HS-5 (cell line): Measurements from ENCODE around the gene GSE1.

ENCODE experiments used
- DNase-seq: peaks from one replicate; pipeline ENCODE4 v3.0.0-alpha.2; 2012; ENCODE audit warnings: low read depth

The GSE1 gene

DNA sequence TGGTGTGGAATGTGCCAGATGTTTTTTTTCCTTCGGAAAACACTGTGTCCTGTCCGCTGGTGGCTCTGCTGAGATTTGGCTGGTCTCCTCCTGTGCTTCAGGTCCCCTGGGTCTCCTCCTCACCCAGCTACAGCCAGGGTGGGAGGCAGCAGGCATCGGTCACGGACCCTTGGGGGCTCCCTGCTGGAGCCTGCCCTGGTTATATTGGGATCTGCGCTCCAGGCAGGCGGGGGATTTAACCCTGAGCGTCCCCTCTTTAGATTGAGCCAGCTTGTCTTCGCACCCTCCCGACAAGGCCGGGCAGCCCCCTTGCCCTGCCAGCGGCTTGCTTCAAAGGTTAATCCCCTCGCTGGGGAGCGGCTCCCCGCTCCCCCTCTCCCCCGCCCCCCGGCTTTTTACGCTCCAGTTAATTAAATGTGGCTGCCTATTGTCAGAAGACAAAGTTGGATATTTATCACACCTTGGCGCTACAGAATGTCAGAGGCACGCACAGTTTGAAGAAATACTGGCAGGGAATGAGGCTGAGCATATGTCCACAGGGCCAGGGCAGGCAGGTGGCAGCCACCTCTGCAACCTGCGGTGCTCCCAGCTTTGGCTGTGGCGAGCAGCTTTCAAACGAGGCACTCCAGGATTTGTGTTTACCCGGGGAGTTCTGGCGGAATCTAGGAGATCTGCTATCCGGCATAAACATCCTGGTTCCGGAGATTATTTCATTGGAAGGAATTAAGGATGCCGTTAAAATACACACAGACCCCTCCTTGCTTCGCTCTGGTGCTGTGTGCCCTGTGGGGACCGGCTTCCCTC is 38.2 kb upstream of the GSE1 start:
- no peak for DNase-seq

- no peak for DNase-seq
These were observed 37.2 kb upstream of the GSE1 start for GRCh38 chr16:85575920-85576319.

GRCh38 chr16:85576944-85577343 is 36.2 kb upstream of the GSE1 start:
- no peak for DNase-seq

GRCh38 chr16:85577899-85578598 is 35.1 kb upstream of the GSE1 start:
- DNase-seq, result no peak

GRCh38 chr16:85578599-85578948 is 34.5 kb upstream of the GSE1 start:
- no peak for DNase-seq

GRCh38 chr16:85579191-85579590 is 33.9 kb upstream of the GSE1 start:
- DNase-seq, result no peak

DNA sequence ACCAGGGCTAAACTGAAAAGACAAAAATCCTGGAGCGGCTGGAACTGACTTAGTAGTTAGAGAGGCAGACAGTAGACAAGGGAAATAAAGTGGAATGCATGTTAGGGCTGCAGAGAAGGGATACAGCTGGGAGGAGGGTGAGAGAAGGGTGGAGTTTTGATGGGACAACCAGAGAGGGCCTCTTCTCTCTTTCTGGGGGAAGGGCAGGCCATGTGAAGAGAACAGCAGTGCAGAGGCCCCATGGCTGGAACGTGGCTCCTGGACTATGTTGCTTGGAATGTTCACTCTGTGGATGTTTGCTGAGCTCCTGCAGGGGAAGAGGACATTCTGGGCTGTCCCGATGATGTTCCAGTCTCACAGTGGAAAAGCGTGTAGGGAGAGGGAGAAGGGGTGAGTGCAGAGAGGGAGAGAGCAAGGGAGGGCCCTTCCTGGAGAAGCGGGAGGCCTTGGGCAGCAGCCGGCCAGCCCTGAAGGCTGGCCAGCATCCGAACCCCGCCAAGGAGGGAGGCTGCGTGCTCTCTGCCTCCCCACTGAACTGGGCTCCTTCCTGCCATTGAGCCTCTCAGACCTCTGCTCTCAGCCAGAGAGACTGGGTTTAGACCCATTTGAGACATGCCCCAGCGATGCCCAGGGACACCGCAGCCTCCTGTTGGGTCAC is 33.1 kb upstream of the GSE1 start:
- DNase-seq, result no peak

- no peak for DNase-seq
These were observed 32.4 kb upstream of the GSE1 start for GRCh38 chr16:85580684-85581083.

DNA sequence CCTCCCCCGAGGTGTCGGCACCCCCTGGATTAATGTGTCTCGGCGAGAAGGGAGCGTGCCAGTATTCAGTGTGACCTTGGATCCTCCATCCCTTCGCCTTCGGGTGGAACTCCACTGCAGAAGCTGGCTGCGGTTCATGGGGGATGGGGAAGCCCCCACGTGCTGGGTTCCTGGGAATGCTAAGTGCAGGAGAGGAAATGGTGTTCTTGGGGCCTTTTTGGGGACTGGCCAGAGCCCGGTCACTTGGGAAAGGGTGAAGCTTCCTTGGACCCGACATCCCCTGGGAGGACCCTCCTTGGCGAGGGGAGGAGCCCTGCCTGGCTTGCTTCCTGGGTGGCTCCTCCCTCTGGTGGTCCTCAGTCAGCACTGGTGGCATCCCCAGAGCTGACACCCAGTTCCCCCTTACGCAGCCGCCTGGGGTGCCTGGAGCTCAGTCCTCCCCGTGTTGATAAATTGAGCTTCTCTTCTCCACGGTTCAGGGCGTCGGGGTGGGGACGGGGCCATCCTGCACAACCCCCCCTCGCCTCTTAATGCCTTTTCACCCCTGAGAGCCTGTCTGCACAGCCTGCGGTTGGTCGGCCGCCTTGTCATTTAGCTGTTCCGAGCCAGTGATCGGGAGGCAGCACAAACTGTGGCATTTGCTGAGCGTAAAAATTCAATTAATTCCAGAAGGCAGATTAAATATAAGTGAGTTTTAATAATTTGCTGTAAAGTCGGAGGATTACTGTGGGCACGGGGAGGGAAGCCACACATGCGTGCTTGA is 30.7 kb upstream of the GSE1 start:
- no peak for DNase-seq

DNA sequence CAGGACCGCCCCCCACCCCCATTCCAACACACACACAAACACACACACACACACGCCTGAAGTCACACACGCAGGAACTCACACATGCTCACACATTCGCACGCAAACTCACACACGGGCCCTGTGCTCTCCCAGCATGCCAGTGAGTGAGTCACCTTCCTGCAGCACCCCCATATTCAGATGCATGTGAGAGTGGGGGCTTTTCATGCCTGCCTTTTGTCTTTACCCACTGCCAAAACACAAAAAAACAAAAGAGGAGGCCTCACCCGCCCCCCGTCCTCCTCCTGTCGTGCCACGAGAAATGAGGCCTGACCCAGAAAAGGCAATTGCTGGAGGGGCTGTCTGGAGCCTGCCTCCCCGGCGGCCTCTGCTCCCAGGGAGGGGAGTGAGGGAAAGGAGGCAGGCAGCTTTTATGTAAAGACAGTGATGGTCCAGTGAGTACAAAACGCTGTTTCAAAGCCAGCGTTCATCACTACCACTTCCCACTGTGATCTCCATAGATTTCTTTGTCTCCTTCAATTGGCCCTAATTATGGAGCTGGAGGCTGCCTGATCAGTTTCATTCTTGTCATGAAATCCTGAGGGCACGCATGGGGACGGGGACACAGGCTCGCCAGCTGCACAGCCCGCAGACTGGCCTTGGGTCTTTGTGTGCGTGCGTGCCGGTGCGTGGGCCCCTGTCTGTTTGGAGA is 29.5 kb upstream of the GSE1 start:
- DNase-seq, result no peak

GRCh38 chr16:85584267-85584666 is 28.9 kb upstream of the GSE1 start:
- no peak for DNase-seq

DNA sequence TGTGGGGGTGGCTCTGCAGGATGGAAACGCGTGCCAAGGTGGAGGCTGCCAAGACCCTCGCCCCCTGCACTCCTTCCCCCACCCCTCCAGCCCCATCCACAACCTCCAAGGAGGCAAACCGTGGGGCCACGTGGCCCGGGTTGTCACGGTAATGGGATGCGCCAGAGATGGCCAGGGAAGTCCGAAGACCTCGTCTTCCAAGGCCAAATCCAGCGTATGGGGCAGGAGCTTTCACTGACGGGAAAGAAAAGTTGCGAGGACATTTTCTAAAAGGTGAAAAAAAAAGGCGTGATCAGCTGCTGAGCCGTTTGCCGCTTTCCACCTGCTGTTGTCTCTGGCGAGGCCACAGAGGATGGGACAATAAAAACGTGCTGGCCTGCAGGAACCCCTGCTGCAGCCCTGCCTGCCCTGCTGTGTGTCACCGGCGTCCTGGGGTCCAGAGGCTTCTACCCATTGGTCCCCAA is 28.3 kb upstream of the GSE1 start:
- no peak for DNase-seq

GRCh38 chr16:85585711-85586110 is 27.4 kb upstream of the GSE1 start:
- no peak for DNase-seq

- no peak for DNase-seq
These were observed 26.6 kb upstream of the GSE1 start for GRCh38 chr16:85586380-85587104.

DNA sequence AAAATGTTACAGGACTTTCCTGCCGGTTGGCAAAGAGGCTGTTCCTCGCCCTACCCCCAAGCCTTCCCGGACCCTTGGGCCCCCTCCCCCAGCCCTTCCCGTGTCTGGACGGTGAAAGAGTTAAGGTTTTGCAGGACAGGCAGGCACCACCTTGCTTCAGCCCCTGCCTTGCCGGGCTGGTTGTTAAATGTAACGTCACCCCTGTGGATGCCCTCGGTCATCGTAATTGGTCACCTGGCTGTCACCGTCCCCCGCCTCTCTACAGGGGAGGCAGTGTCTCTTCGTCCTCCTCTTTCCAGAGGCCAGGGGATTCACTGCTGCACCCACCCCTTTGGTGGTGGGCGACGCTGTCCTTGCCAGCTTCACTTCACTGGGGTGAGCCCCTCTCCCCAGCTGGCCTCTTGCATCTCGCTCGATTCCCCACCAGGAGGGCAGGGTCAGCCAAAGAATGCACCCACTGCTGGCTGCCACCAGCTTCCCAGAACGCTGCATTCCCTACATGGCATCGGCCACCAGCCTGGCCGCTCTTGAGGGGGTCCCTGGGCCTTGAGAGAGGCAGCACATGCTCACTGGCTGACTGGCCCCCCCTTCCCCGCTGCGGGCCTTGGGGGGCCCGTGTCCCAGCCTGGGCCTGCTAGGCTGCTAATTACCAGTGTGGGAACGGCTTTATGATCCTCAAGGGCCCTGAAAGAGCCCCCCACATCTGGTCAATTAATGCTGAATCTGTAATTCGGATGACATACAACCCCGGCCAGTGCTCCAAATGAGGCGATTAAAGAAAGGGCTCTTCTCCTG is 25.2 kb upstream of the GSE1 start:
- DNase-seq, result no peak

- no peak for DNase-seq
These were observed 24.3 kb upstream of the GSE1 start for GRCh38 chr16:85588562-85589503.

GRCh38 chr16:85589688-85590505 is 23.2 kb upstream of the GSE1 start:
- DNase-seq, result no peak

GRCh38 chr16:85590506-85590832 is 22.7 kb upstream of the GSE1 start:
- no peak for DNase-seq
